Stimulated activated CD4-positive, alpha-beta T cell treated with anti-CD3 and anti-CD28 coated beads, Interleukin-2, amount 100 ng/mL, for 24 hours (primary cell): Measurements from ENCODE around the gene REEP3.
"Not testable (repeated sequence)": the region's sequence is repeated elsewhere in the genome, so short reads cannot be mapped to it uniquely, and the experiment has no call there.

Experiments used
- DNase-seq, 2 donors: peaks; one replicate each; pipeline ENCODE4 v3.0.0-alpha.2; 2020

The REEP3 gene, protein sequence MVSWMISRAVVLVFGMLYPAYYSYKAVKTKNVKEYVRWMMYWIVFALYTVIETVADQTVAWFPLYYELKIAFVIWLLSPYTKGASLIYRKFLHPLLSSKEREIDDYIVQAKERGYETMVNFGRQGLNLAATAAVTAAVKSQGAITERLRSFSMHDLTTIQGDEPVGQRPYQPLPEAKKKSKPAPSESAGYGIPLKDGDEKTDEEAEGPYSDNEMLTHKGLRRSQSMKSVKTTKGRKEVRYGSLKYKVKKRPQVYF

DNA sequence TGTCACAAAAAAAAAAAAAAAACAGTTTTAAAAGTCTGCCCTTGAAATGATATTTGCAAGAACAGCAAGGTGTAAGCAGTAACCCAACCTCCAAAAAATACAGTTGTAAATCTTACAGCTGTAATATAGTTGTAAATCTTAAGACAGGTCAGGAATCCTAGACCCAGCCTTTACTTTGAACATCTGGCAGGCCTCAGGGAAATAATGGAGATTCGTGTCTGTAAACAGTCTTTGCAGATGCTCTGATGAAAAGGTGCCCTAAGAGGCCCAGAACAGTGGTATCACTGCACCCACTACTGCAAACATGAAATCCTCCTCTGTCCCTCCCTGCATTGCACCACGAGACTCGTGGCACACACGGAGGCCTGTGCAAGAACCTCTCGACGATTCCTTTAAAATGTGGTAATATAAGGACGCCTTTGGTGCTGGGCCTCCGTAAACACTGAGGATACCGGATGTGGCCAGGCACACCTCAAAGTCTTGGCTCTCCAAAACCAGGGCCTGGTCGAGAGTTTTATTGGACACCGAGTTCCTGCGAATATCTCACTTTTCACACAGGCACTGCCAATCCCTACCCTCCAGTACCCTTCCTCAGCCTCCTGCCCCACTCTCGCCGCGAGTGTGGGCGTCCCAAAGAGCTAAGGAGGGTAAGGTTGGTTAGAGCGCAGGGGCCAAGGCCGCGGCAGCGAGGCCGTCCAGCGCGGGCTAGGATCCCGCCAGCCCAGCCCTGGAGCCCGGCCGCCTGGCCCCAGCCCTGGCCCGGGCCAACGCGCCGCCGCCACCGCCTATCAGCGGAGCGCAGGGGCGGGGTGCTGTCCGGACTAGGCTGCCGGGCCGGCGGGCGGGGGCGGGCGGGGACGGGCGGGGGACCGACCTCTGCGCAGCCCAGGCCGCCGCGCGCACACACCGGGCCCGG, at the start of gene REEP3:
Gene REEP3, plus strand, starts transcription at position 902 of the 916 bp plus-strand sequence. CDS start 145 bp downstream, outside the sequence.
- peak; percentile 37 to 54 for DNase-seq

DNA sequence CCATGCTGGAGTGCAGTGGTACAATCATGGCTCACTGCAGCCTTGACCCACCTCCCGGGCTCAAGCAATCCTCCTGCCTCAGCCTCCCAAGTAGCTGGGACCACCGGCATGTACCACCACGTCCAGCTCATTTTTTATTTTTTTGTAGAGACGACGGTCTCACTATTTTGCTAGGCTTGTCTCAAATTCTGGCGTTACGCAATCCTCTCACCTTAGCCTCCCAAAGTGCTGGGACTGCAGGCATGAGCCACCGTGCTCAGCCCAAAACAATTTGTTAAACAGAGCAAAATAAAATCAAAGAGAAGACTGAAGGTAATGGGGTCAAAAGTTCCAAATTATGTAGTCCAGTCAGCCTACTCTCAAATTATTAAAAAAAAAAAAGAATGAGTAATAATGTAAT, 46.7 kb upstream of the REEP3 start:
- no peak for DNase-seq

DNA sequence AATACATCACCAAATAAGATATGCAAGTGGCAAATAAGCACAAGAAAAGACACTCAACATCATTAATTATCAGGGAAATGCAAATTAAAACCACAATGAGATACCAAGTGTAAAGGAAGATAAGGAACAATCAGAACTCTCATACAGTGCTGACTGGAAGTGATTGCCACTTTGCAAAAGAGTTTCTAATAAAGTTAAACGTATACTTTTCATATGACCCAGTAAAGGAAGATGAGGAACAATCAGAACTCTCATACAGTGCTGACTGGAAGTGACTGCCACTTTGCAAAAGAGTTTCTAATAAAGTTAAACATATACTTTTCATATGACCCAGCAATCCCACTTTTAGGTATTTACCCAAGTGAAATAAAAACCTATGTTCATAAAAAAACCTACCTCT, 43.3 kb upstream of the REEP3 start:
- DNase-seq: no peak

DNA sequence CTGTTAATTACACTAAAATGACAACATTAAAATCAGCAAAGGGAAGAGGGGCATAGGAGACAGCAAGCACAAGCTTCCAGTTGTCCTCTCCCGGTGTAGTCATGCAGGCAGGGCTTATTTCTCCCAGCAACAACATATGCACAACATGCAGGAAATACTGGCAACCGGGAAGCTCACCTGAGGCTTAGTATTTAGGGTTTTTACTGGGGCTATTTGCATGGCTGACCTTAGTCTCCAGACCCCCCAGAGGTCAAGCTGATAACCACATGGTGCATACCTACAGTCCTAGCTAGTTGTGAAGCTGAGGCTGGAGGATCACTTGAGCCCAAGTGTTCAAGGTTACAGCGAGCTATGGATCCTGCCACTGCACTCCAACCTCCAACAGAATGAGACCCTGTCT, 42.6 kb upstream of the REEP3 start:
- no peak for DNase-seq

DNA sequence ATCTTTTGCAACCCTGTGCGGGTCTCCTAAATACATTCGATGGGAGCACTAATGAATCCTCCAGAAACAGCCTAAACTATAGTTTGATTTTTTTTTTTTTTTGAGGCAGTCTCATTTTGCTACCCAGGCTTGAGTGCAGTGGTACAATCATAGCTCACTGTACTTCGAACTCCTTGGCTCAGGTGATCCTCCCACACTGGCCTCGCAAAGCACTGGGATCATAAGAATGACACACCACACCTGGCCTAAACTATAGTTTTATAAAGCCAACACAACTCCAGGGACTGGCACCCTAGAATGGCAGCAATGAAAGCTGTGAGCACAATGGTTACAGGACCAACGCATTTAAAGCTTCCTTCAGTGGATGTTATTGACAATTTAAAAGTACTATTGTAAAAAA, 41.0 kb upstream of the REEP3 start:
- DNase-seq: no peak

DNA sequence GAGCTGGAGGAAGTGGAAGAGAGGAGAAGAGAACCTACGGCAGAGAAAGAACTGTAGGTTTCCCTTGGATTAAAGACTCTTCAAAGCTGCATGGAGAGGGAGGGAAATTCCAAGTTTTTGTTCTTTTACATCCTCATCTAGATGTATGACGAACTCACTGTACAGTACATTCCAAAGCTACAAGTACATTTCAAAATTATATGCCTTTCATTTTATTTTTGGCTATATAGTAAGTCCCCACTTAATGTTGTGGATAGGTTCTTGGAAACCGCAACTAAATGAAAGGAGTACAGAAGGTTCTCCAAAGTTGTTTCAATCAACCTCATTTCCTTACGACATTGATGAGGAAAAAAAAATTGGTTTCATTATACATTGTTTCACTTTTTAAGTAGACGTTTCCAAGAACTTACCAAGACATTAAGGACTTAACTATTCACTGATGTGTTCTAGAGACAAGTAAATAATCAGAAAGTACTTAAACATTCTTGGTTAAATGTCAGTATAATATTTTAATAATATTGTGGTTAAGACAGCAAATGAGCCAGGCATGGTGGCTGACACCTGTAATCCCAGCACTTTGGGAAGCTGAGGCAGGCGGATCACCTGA, 39.3 kb upstream of the REEP3 start:
- DNase-seq: no peak

DNA sequence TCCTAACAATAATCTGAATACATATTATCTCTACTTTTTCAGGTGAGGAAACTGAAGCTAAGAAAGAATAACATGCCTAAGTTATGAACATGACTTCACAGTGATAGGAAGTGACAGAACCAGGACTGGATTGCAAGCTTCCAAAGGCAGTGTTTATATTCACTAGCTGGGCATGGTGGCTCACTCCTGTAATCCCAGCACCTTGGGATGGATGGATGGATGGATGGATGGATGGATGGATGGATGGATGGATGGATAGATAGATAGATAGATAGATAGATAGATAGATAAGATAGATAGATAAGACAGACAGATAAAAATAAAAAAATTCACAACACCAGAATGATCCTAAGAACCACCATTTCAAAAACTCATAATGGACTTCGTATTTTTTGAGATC, 37.2 kb upstream of the REEP3 start:
- no peak for DNase-seq

DNA sequence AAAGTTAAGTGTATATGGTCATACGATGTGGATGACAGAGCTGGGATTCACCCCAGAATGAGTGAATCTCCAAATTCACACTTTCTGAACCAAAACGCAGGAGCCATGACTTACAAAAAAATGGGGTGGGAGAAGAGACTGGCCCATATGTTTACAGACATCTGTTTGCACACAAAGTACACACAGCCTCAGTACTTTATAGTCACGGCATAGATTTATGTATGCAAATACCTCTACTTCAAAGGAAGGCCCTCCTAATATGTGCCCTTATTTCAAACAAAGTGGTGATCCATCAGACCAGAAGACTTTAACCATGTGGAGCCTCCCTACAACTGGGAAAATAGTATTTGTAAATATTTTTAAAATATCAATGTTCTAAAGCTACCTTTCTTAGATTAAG, 33.2 kb upstream of the REEP3 start:
- DNase-seq: no peak

DNA sequence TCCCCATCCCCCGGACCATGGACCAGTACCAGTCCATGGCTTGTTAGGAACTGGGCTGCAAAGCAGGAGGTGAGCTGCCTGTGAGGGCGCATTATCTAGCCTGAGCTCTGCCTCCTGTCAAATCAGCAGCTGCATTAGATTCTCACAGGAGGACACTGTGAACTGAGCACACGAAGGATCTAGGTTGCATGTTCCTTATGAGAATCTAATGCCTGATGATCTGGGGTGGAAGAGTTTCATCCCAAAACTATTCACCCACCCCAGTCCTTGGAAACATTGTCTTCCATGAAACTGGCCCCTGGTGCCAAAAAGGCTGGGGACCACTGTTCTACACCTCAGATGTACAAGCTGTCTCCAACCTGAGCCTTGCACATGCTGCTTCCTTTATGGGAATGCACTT, 31.4 kb upstream of the REEP3 start:
- DNase-seq: no peak

DNA sequence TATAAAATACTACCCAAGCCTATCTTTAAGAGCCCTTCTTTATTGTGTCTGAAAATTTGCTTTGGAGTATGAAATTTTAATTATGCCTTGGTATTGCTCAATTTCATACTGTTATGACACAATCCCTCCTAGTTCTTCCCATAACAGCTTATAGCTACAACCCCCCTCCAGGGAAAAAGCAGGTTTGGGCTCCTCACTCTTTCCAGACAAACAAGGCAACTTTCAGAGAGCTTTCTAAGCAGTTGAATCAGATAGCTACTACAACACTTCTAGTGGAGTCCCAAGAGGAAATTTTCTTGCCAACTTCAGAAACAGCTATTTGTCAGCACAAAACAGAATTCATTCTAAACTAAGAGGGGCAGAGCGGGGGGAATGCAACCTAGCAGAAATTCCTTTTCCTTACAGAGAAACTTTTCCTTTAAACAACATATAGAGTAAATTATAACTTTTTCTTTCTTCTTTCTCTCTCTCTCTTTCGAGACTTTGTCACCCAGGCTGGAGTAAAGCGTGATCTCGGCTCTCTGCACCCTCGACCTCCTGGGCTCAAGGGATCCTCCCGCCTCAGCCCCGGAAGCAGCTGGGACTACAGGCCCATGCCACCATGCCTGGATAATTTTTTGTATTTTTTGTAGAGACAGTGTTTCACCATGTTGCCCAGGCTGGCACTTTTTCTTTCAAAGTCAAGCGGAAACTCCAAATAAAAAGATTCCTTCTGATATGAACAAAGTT, 29.4 kb upstream of the REEP3 start:
- DNase-seq: no peak

DNA sequence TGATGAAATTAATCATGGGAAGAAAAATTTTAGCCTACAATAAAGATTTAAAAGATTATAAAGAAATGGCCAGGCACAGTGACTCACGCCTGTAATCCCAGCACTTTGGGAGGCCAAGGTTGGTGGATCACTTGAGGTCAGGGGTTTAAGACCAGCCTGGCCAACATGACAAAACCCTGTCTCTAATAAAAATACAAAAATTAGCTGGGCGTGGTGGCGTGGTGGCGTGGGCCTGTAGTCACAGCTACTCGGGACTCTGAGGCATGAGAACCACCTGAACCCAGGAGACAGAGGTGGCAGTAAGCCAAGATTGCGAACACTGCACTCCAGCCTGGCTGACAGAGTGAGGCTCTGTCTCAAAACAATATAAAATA, 28.9 kb upstream of the REEP3 start:
- DNase-seq: not testable (repeated sequence)

DNA sequence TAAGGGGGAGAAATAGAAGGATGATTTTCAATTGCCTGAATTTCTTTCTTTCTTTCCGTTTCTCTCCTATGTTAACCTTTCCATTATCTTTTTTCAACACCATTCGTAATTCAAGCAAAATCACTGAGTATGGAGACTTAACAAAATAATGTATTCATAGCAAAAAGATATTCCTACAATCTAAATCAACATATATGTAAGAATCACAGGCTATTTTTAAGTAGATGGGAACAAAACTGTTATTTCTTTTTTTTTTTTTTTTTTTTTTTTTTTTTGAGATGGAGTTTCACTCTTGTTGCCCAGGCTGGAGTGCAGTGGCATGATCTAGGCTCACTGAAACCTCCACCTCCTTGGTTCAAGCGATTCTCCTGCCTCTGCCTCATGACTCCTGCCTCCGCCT, 28.2 kb upstream of the REEP3 start:
- no peak for DNase-seq

DNA sequence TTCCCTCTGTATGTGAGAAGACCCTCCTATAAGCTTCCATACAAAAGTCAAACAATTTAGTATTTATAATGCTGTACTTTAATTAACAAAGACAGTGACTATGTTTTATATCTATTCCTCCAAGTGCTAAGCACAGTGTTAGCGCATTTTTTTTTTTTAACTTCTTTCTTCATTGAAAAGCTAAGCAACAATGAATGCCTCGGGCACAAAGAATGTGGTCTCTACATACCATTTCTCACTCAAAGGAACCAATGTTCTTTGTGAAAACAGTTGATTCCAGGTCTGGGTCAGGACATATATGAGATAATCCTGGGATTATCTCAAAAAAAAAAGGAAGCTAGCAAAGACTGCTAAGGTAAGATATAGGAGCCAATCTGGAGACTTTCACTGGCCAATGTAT, 26.2 kb upstream of the REEP3 start:
- no peak for DNase-seq

DNA sequence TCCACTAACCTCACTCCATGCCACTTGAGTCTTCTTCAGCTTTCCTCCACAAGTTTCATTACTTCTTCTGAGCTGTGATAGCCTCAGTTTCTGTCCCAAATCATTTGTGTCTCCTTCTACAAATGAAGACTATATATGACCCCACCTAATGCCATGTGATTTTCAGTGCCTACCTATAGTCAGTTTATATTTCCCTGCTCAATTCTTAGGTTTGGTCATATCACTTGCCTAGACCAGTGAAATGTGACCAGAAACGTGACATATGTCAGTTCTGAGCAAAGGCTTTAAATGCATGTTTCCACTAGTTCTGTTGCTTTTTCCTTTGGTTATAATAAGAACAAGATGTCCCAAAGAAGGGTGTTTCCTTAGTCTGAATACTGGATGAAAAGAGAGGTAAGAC, 24.6 kb upstream of the REEP3 start:
- no peak for DNase-seq

DNA sequence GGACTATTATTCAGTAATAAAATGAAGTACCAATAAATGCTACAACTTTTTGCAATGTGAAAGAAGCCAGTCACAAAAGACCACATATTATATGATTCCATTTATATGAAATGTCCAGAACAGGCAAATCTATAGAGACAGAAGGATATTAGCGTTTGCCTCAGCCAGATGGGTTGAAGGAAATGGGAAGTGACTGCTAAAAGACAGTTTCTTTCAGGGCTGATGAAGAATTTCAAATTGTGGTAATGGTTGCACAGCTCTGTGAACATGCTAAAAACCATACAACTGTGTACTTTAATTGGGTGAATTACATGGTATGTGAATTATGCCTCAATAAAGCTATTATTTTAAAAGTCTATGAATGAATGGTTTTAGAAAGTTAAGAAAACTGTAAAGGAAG, 23.9 kb upstream of the REEP3 start:
- no peak for DNase-seq

DNA sequence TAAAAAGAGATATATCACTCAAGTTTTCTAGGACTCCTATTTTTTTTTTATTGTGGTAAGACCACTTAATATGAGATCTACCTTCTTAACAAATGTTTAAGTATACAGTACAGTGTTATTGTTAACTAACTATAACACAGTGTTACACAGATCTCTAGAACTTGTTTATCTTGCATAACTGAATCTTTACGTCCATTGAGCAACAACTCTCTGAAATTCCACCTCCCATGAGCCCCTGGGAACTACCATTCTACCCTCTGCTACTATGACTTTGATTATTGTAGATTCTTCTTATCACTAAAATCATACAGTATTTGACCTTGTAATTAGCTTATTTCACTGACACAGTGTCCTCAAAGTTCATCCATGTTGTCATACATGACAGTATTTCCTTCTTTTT, 22.5 kb upstream of the REEP3 start:
- no peak for DNase-seq

DNA sequence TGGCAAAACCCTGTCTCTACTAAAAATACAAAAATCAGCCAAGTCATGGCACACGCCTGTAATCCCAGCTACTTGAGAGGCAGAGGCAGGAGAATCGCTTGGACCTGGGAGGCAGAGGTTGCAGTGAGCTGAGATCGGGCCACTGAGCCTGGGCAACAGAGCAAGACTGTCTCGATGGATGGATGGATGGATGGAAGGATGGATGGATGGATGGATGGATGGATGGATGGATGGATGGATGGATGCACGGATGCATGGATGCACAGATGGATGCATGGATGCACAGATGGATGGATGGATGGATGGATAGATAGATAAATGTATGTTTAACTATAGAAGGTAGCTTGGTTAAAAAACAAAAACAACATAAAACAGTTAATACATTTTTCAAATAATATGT, 20.6 kb upstream of the REEP3 start:
- not testable (repeated sequence) for DNase-seq

DNA sequence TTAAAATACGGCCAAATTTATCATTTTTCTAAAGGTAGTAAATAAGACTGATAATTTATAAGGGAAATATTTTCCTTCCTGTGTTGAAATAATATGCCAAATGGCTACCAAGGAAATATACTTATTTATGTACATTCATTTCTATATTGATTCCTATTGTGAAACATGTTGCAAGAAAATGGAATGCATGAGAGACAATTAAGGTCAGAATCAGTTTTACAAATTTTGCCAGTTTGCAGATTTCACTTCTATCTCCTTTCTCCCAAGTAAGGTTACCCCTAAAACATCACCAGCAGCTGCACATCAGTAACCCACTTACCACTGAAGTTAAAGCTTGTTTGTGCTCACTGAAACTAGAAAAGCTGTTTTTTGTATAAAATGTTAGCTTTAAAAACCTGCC, 19.2 kb upstream of the REEP3 start:
- no peak for DNase-seq

DNA sequence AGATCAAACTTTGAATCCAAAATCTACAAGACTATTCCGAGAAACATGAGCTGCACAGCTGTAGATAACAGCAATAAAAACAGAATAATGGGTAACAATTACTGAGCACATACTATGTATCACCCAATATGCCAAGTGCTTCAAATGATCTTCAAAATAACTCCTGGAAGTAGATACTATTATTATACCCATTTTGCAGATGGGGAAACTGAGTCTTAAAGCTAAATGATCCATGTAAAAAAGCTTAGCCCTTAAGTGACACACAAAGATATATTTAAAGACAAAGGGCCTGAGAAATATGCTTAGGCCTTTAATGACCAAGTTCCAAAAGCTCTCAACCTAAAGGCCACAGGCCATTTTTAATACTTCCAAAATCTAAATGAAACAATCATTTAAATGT, 18.4 kb upstream of the REEP3 start:
- DNase-seq: no peak

DNA sequence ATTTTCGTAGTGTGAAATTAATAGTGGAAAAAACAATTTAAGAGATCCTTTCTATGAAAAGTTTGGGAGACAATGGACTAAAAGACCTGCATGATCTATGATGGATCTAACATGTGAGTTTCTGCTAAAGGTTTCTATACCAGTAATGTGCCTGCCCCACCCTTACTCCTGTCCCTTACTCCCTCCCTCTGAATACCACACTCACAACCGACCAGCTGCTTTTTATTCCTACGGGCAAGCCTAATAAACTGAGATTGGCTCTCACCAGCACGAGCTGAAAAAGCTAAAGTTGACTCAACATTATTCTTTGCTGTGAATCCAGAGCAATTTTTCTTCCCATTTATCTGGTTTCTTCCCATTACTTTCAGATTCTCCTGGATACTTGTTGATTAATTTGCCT, 17.8 kb upstream of the REEP3 start:
- DNase-seq: no peak

DNA sequence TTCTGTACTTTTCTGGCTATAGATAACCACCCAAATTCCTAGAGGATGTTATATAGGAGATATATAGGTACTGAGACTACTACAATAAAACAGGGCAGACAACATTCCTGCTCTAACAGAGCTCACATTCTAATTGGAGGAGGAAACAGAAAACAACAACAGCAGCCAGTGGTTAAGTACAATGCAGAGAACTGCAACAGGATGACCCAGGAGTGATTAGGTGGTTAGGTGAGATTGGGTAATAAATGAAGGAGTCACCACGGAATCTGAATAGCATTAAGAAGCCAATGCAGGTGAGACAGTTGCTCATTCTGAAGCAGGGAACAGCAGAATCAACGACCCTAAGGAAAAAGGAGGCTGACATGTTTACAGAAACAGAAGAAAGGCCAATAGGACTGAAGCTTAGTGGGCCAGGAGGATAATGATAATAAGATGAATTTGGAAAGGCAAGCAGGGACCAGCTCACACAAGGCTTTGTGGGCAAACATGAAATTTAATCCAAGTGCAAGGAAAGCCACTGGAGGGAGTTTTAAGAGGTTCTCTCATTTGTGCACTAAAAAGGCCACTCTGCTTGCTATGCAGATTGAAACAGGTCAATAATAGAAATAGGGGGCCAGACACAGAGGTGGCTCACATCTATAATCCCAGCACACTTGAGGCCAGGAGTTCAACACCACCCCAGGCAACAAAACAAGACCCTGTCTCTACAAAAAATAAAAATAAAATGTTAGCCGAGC, 16.9 kb upstream of the REEP3 start:
- DNase-seq: no peak

DNA sequence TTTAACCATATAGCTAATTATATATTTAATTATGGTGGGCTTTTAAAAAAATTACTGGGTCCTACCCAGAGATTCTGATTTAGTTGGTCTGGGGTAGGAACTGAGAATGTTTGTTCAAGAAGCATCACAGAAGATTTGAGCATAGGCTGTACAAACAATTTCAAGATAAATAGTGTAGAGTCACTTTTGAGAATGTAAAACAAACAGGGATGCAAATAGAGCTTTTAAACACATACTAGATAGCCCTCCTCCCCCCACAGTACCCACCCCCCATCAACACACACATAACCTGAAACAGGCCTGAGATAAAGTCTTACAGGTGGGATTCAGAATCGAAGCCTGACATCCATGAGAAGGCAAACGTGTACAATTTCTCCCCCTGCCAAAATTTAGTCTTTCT, 15.6 kb upstream of the REEP3 start:
- no peak for DNase-seq

DNA sequence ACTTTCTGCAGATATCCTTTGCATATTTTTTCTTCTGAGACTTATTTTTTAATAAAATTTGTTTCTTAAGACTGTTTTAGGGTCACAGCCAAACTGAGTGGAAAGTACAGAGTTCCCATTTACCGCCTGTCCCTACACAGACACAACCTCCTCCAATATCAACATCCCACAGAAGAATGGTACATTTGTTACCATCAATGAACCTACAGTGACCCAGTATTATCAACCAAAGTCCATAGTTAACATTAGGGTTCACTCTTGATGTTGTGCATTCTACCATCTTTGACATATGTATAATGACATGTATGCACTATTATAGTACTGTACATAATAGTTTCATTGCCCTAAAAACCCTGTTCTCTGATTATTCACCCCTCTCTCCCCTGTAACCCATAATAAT, 14.6 kb upstream of the REEP3 start:
- DNase-seq: no peak
